NCI-H524 (cell line): ENCODE results near the gene ADGRV1.
A peak's percentile ranks its signal among the peaks of the same experiment; 100 is the strongest.

Source experiments
- DNase-seq, 2 experiments: peaks; one replicate each; lab custom pipeline; 2025; lab: John Stamatoyannopoulos, UW

ADGRV1 gene

GRCh38 chr5:91070761-91071550 lies 512.4 kb downstream of the ADGRV1 start:
- no peak for DNase-seq

GRCh38 chr5:91072881-91073280 lies 514.3 kb downstream of the ADGRV1 start:
- DNase-seq, result peak in 1 of 2 experiments; percentile 27

- no peak for DNase-seq
Measured at GRCh38 chr5:91074615-91075014, 516.0 kb downstream of the ADGRV1 start.

GRCh38 chr5:91076138-91076537 lies 517.5 kb downstream of the ADGRV1 start:
- DNase-seq, result no peak

GRCh38 chr5:91077623-91078022 lies 519.0 kb downstream of the ADGRV1 start:
- DNase-seq, result no peak

- no peak for DNase-seq
Measured at GRCh38 chr5:91079037-91079436, 520.4 kb downstream of the ADGRV1 start.

GRCh38 chr5:91089758-91090157 lies 531.2 kb downstream of the ADGRV1 start:
- DNase-seq, result no peak

GRCh38 chr5:91090995-91091394 lies 532.4 kb downstream of the ADGRV1 start:
- no peak for DNase-seq

GRCh38 chr5:91091471-91092234 lies 533.1 kb downstream of the ADGRV1 start:
- peak in 1 of 2 experiments; percentile 33 for DNase-seq

- no peak for DNase-seq
Measured at GRCh38 chr5:91092859-91093783, 534.5 kb downstream of the ADGRV1 start.

- no peak for DNase-seq
Measured at GRCh38 chr5:91095313-91095712, 536.7 kb downstream of the ADGRV1 start.

- DNase-seq, result no peak
Measured at GRCh38 chr5:91095786-91096385, 537.3 kb downstream of the ADGRV1 start.

- DNase-seq, result no peak
Measured at GRCh38 chr5:91098541-91098940, 539.9 kb downstream of the ADGRV1 start.

- DNase-seq, result peak; percentile 47 to 76
Measured at GRCh38 chr5:91101600-91102379, 543.2 kb downstream of the ADGRV1 start.

- DNase-seq, result no peak
Measured at GRCh38 chr5:91103353-91104061, 544.9 kb downstream of the ADGRV1 start.

GRCh38 chr5:91104062-91104448 lies 545.5 kb downstream of the ADGRV1 start:
- DNase-seq, result no peak

- no peak for DNase-seq
Measured at GRCh38 chr5:91106842-91107511, 548.4 kb downstream of the ADGRV1 start.

GRCh38 chr5:91109634-91110033 lies 551.0 kb downstream of the ADGRV1 start:
- DNase-seq, result no peak

GRCh38 chr5:91110686-91111085 lies 552.1 kb downstream of the ADGRV1 start:
- no peak for DNase-seq
